ENCODE data around the gene DNAJC18. TPM values are rescaled to one million over a fixed set of nuclear protein-coding genes. Genes with fewer than 3 reads are reported as not detected.

DNAJC18 gene
- total RNA-seq, 1 donor from 2014 or later = 7.6 TPM

GRCh38 chr5:139460455-139460854 is 21.1 kb upstream of the DNAJC18 start:
- peaks cover 10% of the 10 kb centered on the region for H3K4me1 ChIP-seq
- intact Hi-C loops (cut with DNase I) = no loop called here
- TF ChIP-seq CTCF (IDR thresholded peaks at IDR 0.05) (no peak), POLR2AphosphoS5 (IDR thresholded peaks at IDR 0.05; ENCODE audit: insufficient read depth in 1 of 2, low read depth in 1 of 2) (no peak), POLR2A (IDR thresholded peaks at IDR 0.05) (no peak)
- no peak for DNase-seq (ENCODE audit: extremely low spot score in 2 of 2)
- H3K36me3 ChIP-seq = no peaks in the 10 kb centered on the region
- H3K27me3 ChIP-seq = no peaks in the 10 kb centered on the region
- no peaks in the 10 kb centered on the region for H3K9me3 ChIP-seq
- no peak overlapping the region for H3K27ac ChIP-seq
- no peak overlapping the region for H3K4me3 ChIP-seq

GRCh38 chr5:139459451-139459934 is 20.2 kb upstream of the DNAJC18 start:
- TF ChIP-seq POLR2A (IDR thresholded peaks at IDR 0.05) = no peak
- no peak for TF ChIP-seq POLR2AphosphoS5 (IDR thresholded peaks at IDR 0.05; ENCODE audit: insufficient read depth in 1 of 2, low read depth in 1 of 2)
- no peak for TF ChIP-seq CTCF (IDR thresholded peaks at IDR 0.05)
- Histone ChIP-seq H3K36me3 (no peaks in the 10 kb centered on the region), H3K27ac (peak overlapping the region; percentile 30), H3K4me3 (no peak overlapping the region), H3K4me1 (peaks cover 10% of the 10 kb centered on the region), H3K27me3 (no peaks in the 10 kb centered on the region), H3K9me3 (no peaks in the 10 kb centered on the region)
- no peak for DNase-seq (ENCODE audit: extremely low spot score in 2 of 2)
- intact Hi-C loops (cut with DNase I) = no loop called here

GRCh38 chr5:139458580-139459407 is 19.5 kb upstream of the DNAJC18 start:
- DNase-seq (ENCODE audit: extremely low spot score in 2 of 2) = no peak
- Histone ChIP-seq H3K4me1 (peaks cover 10% of the 10 kb centered on the region), H3K4me3 (no peak overlapping the region), H3K27ac (peak overlapping the region; percentile 30), H3K27me3 (no peaks in the 10 kb centered on the region), H3K9me3 (no peaks in the 10 kb centered on the region), H3K36me3 (no peaks in the 10 kb centered on the region)
- TF ChIP-seq CTCF (IDR thresholded peaks at IDR 0.05) = no peak
- TF ChIP-seq POLR2AphosphoS5 (IDR thresholded peaks at IDR 0.05; ENCODE audit: insufficient read depth in 1 of 2, low read depth in 1 of 2) = no peak
- no peak for TF ChIP-seq POLR2A (IDR thresholded peaks at IDR 0.05)
- intact Hi-C loops (cut with DNase I) = no loop called here

GRCh38 chr5:139457653-139458306 is 18.5 kb upstream of the DNAJC18 start:
- TF ChIP-seq POLR2A (IDR thresholded peaks at IDR 0.05) (no peak), POLR2AphosphoS5 (IDR thresholded peaks at IDR 0.05; ENCODE audit: insufficient read depth in 1 of 2, low read depth in 1 of 2) (no peak), CTCF (IDR thresholded peaks at IDR 0.05) (no peak)
- Histone ChIP-seq H3K4me3 (no peak overlapping the region), H3K36me3 (no peaks in the 10 kb centered on the region), H3K27me3 (no peaks in the 10 kb centered on the region), H3K27ac (no peak overlapping the region), H3K9me3 (no peaks in the 10 kb centered on the region), H3K4me1 (peaks cover 10% of the 10 kb centered on the region)
- DNase-seq (ENCODE audit: extremely low spot score in 2 of 2) = no peak
- intact Hi-C loops (cut with DNase I) = no loop called here

GRCh38 chr5:139457241-139457640 is 17.9 kb upstream of the DNAJC18 start:
- Histone ChIP-seq H3K9me3 (no peaks in the 10 kb centered on the region), H3K36me3 (no peaks in the 10 kb centered on the region), H3K4me1 (peaks cover 10% of the 10 kb centered on the region), H3K27ac (no peak overlapping the region), H3K4me3 (no peak overlapping the region), H3K27me3 (no peaks in the 10 kb centered on the region)
- intact Hi-C loops (cut with DNase I) = no loop called here
- DNase-seq (ENCODE audit: extremely low spot score in 2 of 2) = no peak
- TF ChIP-seq POLR2AphosphoS5 (IDR thresholded peaks at IDR 0.05; ENCODE audit: insufficient read depth in 1 of 2, low read depth in 1 of 2) (no peak), CTCF (IDR thresholded peaks at IDR 0.05) (no peak), POLR2A (IDR thresholded peaks at IDR 0.05) (no peak)

All from vagina (tissue), 2 donors.